SK-N-SH (cell line): ENCODE results near the gene PKNOX2. TPM values are rescaled to one million over a fixed set of nuclear protein-coding genes. Genes with fewer than 3 reads are reported as not detected.

Experiments
- CTCF ChIA-PET: fragments of 300-600, 350-600 bp; formaldehyde crosslinking; extraction: SDS; loops from one replicate; lab custom pipeline; 2021; lab: Yijun Ruan, JAX
- POLR2A ChIA-PET: fragments of 350-600 bp; sonication (Branson Sonifier 250); formaldehyde crosslinking; extraction: SDS; loops from one replicate; lab custom pipeline; 2020; ENCODE audit warnings: antibody characterized with exemption, inconsistent platforms; lab: Yijun Ruan, JAX
- DNase-seq: peaks from one replicate; pipeline ENCODE4 v3.0.0; 2012
- H2AFZ ChIP-seq: fragments of 200-600 bp; sonication (generic); 2 replicates; pipeline ENCODE4 v1.8.1; 2016; ENCODE audit warnings: antibody characterized with exemption, mild to moderate bottlenecking, low read depth
- H3F3A ChIP-seq: fragments of 200-600 bp; sonication (generic); replicated peaks from 2 replicates; pipeline ENCODE3; 2016; ENCODE audit warnings: antibody characterized with exemption, mild to moderate bottlenecking; ENCODE audit not compliant: insufficient read depth
- H3K27ac ChIP-seq, 2 experiments: fragments of 200-500 bp in 1 of 2; fragments of 200-600 bp in 1 of 2; sonication (Bioruptor generic) in 1 of 2; sonication (generic), shearing (Covaris generic) in 1 of 2; 2 replicates each; pipeline versions ENCODE4 v1.5.1 to v1.6.1; 2014 to 2016; ENCODE audit warnings: low read depth in 2 of 2, inconsistent platforms in 1 of 2, low read length in 1 of 2, mild to moderate bottlenecking in 1 of 2, mixed read lengths in 1 of 2
- H3K27me3 ChIP-seq: fragments of 200-600 bp; sonication (generic), shearing (Covaris generic); 2 replicates; pipeline ENCODE4 v1.6.1; 2016; ENCODE audit warnings: mixed run types; ENCODE audit not compliant: insufficient read depth
- H3K36me3 ChIP-seq, 2 experiments: fragments of 200-500 bp in 1 of 2; fragments of 200-600 bp in 1 of 2; sonication (Bioruptor generic) in 1 of 2; sonication (generic) in 1 of 2; replicated peaks in 1 of 2; 2 replicates each; pipeline versions ENCODE3 to v1.5.1; 2014 to 2016; ENCODE audit warnings: low read length in 1 of 2, mild to moderate bottlenecking in 1 of 2; ENCODE audit not compliant: insufficient read depth in 2 of 2, control insufficient read depth in 1 of 2
- H3K4me1 ChIP-seq, 2 experiments: fragments of 200-500 bp in 1 of 2; fragments of 200-600 bp in 1 of 2; sonication (Bioruptor generic) in 1 of 2; sonication (generic), shearing (Covaris generic) in 1 of 2; 2 replicates each; pipeline versions ENCODE4 v1.5.1 to v1.6.1; 2014 to 2016; ENCODE audit warnings: low read depth in 1 of 2, low read length in 1 of 2, mixed run types in 1 of 2; ENCODE audit not compliant: insufficient read depth in 2 of 2, control insufficient read depth in 1 of 2
- H3K4me2 ChIP-seq: fragments of 200-600 bp; sonication (generic), shearing (Covaris generic); 2 replicates; pipeline ENCODE4 v1.6.1; 2017; ENCODE audit warnings: mixed run types
- H3K4me3 ChIP-seq, 2 experiments: fragments of 200-500 bp in 1 of 2; fragments of 200-600 bp in 1 of 2; sonication (Bioruptor generic) in 1 of 2; sonication (generic), shearing (Covaris generic) in 1 of 2; 2 replicates each; pipeline versions ENCODE4 v1.5.1 to v1.8.1; 2014 to 2016; ENCODE audit warnings: low read depth in 2 of 2, inconsistent platforms in 1 of 2, low read length in 1 of 2, mild to moderate bottlenecking in 1 of 2, mixed read lengths in 1 of 2, moderate library complexity in 1 of 2
- H3K79me2 ChIP-seq: fragments of 200-600 bp; sonication (generic); 2 replicates; pipeline ENCODE4 v1.8.1; 2017; ENCODE audit warnings: mild to moderate bottlenecking; ENCODE audit not compliant: insufficient read depth
- H3K9ac ChIP-seq: fragments of 200-600 bp; sonication (generic); 2 replicates; pipeline ENCODE4 v1.6.1; 2017; ENCODE audit warnings: mixed run types
- H3K9me2 ChIP-seq: fragments of 200-600 bp; sonication (generic); 2 replicates; pipeline ENCODE4 v1.6.1; 2017; ENCODE audit warnings: mixed run types
- H3K9me3 ChIP-seq: fragments of 200-600 bp; sonication (generic); 2 replicates; pipeline ENCODE4 v1.6.1; 2017; ENCODE audit warnings: mixed run types, mild to moderate bottlenecking, moderate library complexity
- H4K20me1 ChIP-seq: fragments of 200-600 bp; sonication (generic); 2 replicates; pipeline ENCODE4 v1.6.1; 2017; ENCODE audit warnings: mild to moderate bottlenecking, mixed run types; ENCODE audit not compliant: insufficient read depth
- FOXM1 ChIP-seq: IDR thresholded peaks from 2 replicates; pipeline ENCODE4 v1.4.0; 2012; ENCODE audit warnings: low read depth, mild to moderate bottlenecking
- GABPA ChIP-seq: IDR thresholded peaks from 2 replicates; pipeline ENCODE4 v1.4.0; 2012; ENCODE audit warnings: low read depth, mild to moderate bottlenecking
- NRF1 ChIP-seq: IDR thresholded peaks from 2 replicates; pipeline ENCODE4 v1.6.1; 2012; ENCODE audit warnings: low read depth, mild to moderate bottlenecking, low read length
- POLR2AphosphoS5 ChIP-seq: IDR thresholded peaks from 2 replicates; pipeline ENCODE4 v1.6.1; 2012; ENCODE audit warnings: low read depth, low read length
- RAD21 ChIP-seq: IDR thresholded peaks from 2 replicates; pipeline ENCODE4 v1.6.1; 2012; ENCODE audit warnings: mild to moderate bottlenecking, low read length
- RCOR1 ChIP-seq: fragments of 150-350 bp; IDR thresholded peaks from 2 replicates; pipeline ENCODE4 v1.6.1; 2017; ENCODE audit warnings: antibody characterized with exemption, low read length
- RFX5 ChIP-seq: IDR thresholded peaks from 2 replicates; pipeline ENCODE4 v1.6.1; 2012; ENCODE audit warnings: mild to moderate bottlenecking, improper control_type of control experiment, low read length
- SMC3 ChIP-seq: IDR thresholded peaks from 2 replicates; pipeline ENCODE4 v1.6.1; 2012; ENCODE audit warnings: low read depth, low read length, improper control_type of control experiment
- TCF12 ChIP-seq: IDR thresholded peaks from 2 replicates; pipeline ENCODE4 v1.4.0; 2012
- TEAD4 ChIP-seq: IDR thresholded peaks from 2 replicates; pipeline ENCODE4 v1.4.0; 2012; ENCODE audit warnings: mild to moderate bottlenecking, borderline replicate concordance; ENCODE audit not compliant: insufficient read depth
- WGBS: methylation state at CpG from one replicate; pipeline ENCODE4 v1.1.6; 2017; ENCODE audit warnings: low lambda C conversion rate; 5-methylcytosine and 5-hydroxymethylcytosine counted together
- polyA plus RNA-seq, 3 experiments: library from polyadenylated mRNA; depleted of rRNA; stranded (reverse); fragments of >200 nt; gene quantifications; 2 replicates each; pipeline ENCODE4 v1.2.3, GENCODE V29; 2012
- TF ChIP-seq, protein P1 (sequence below): fragments of 200-600 bp; sonication (generic); IDR thresholded peaks from 2 replicates; pipeline ENCODE4 v1.6.1; 2017; ENCODE audit warnings: antibody characterized with exemption, mild to moderate bottlenecking, moderate library complexity
- TF ChIP-seq, protein P2 (sequence below): IDR thresholded peaks from 2 replicates; pipeline ENCODE4 v1.4.0; 2012; ENCODE audit warnings: low read depth, borderline replicate concordance
- TF ChIP-seq, protein P3 (sequence below): IDR thresholded peaks from 2 replicates; pipeline ENCODE4; 2012
- TF ChIP-seq, protein P4 (sequence below): fragments of 150-350 bp; IDR thresholded peaks from 2 replicates; pipeline ENCODE4 v1.6.1; 2016; ENCODE audit warnings: mild to moderate bottlenecking, low read depth, low read length
- TF ChIP-seq, protein P5 (sequence below): IDR thresholded peaks from 2 replicates; pipeline ENCODE4 v1.4.0; 2012; ENCODE audit warnings: low read depth, borderline replicate concordance
- TF ChIP-seq, protein P6 (sequence below): IDR thresholded peaks from 2 replicates; pipeline ENCODE4 v1.4.0; 2012; ENCODE audit warnings: low read depth

PKNOX2 gene
- polyA plus RNA-seq, 1 of the 3 experiments (the other 2 are of a cell fraction): 0.02 TPM

DNA sequence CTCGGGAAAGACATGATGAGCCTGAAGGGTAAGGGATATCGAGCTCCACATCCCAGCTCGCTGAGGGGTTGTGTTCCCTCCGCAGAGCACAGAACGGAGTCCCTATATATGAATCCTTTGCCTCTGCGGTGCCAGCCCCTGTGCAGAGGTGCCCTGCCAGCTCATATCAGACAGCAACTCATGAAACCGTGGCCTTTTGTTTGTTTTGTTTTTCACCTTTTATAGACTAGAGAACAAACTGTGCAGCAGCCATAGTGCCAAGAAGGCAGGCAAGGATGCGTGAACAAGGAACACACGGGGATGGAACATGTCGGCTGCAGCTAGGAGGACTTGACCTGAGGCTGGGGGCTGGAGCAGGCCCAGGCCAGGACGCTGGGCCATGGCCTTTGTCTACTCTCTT lies 109.8 kb downstream of the PKNOX2 start:
- H3K27ac ChIP-seq: no peak overlapping the region
- H3K4me1 ChIP-seq: no peaks in the 10 kb centered on the region
- H3K4me3 ChIP-seq: no peak overlapping the region
- H3K9me2 ChIP-seq: no peaks in the 10 kb centered on the region
- H3K36me3 ChIP-seq: no peaks in the 10 kb centered on the region
- TF ChIP-seq TCF12: no peak
- no peak for TF ChIP-seq SMC3
- TF ChIP-seq, protein P1, sequence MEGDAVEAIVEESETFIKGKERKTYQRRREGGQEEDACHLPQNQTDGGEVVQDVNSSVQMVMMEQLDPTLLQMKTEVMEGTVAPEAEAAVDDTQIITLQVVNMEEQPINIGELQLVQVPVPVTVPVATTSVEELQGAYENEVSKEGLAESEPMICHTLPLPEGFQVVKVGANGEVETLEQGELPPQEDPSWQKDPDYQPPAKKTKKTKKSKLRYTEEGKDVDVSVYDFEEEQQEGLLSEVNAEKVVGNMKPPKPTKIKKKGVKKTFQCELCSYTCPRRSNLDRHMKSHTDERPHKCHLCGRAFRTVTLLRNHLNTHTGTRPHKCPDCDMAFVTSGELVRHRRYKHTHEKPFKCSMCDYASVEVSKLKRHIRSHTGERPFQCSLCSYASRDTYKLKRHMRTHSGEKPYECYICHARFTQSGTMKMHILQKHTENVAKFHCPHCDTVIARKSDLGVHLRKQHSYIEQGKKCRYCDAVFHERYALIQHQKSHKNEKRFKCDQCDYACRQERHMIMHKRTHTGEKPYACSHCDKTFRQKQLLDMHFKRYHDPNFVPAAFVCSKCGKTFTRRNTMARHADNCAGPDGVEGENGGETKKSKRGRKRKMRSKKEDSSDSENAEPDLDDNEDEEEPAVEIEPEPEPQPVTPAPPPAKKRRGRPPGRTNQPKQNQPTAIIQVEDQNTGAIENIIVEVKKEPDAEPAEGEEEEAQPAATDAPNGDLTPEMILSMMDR: no peak
- TF ChIP-seq, protein P2, sequence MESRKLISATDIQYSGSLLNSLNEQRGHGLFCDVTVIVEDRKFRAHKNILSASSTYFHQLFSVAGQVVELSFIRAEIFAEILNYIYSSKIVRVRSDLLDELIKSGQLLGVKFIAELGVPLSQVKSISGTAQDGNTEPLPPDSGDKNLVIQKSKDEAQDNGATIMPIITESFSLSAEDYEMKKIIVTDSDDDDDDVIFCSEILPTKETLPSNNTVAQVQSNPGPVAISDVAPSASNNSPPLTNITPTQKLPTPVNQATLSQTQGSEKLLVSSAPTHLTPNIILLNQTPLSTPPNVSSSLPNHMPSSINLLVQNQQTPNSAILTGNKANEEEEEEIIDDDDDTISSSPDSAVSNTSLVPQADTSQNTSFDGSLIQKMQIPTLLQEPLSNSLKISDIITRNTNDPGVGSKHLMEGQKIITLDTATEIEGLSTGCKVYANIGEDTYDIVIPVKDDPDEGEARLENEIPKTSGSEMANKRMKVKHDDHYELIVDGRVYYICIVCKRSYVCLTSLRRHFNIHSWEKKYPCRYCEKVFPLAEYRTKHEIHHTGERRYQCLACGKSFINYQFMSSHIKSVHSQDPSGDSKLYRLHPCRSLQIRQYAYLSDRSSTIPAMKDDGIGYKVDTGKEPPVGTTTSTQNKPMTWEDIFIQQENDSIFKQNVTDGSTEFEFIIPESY: no peak
- TF ChIP-seq, protein P3, sequence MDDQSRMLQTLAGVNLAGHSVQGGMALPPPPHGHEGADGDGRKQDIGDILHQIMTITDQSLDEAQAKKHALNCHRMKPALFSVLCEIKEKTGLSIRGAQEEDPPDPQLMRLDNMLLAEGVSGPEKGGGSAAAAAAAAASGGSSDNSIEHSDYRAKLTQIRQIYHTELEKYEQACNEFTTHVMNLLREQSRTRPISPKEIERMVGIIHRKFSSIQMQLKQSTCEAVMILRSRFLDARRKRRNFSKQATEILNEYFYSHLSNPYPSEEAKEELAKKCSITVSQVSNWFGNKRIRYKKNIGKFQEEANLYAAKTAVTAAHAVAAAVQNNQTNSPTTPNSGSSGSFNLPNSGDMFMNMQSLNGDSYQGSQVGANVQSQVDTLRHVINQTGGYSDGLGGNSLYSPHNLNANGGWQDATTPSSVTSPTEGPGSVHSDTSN: no peak
- no peak for TF ChIP-seq RCOR1
- TF ChIP-seq, protein P4, sequence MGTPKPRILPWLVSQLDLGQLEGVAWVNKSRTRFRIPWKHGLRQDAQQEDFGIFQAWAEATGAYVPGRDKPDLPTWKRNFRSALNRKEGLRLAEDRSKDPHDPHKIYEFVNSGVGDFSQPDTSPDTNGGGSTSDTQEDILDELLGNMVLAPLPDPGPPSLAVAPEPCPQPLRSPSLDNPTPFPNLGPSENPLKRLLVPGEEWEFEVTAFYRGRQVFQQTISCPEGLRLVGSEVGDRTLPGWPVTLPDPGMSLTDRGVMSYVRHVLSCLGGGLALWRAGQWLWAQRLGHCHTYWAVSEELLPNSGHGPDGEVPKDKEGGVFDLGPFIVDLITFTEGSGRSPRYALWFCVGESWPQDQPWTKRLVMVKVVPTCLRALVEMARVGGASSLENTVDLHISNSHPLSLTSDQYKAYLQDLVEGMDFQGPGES: no peak
- TF ChIP-seq, protein P5, sequence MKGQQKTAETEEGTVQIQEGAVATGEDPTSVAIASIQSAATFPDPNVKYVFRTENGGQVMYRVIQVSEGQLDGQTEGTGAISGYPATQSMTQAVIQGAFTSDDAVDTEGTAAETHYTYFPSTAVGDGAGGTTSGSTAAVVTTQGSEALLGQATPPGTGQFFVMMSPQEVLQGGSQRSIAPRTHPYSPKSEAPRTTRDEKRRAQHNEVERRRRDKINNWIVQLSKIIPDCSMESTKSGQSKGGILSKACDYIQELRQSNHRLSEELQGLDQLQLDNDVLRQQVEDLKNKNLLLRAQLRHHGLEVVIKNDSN: no peak
- TF ChIP-seq, protein P6, sequence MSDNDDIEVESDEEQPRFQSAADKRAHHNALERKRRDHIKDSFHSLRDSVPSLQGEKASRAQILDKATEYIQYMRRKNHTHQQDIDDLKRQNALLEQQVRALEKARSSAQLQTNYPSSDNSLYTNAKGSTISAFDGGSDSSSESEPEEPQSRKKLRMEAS: no peak
- no peak for TF ChIP-seq TEAD4
- TF ChIP-seq NRF1: no peak
- TF ChIP-seq GABPA: no peak
- TF ChIP-seq RFX5: no peak
- no peak for TF ChIP-seq RAD21
- no peak for TF ChIP-seq FOXM1
- no peak for TF ChIP-seq POLR2AphosphoS5
- TF ChIP-seq, all 33 proteins: peak for 0
- no peak for DNase-seq
- Histone ChIP-seq H3F3A (no peaks in the 10 kb centered on the region), H3K9me3 (no peaks in the 10 kb centered on the region), H3K9ac (no peak overlapping the region), H2AFZ (no peak overlapping the region), H3K27me3 (no peaks in the 10 kb centered on the region), H4K20me1 (no peaks in the 10 kb centered on the region), H3K4me2 (no peak overlapping the region), H3K79me2 (no peaks in the 10 kb centered on the region)
- ChIA-PET CTCF (interaction anchor here (1.2 kb wide), 1 partner anchor 22 kb away, joined by 4 read pairs; no protein-coding TSS in a partner anchor), POLR2A (no interaction called here)
- WGBS: 51% methylated on average over 11 of the region's 11 CpGs
